HG02885 (cell line): ENCODE data around the gene ATP8B1.
"Not testable (repeated sequence)": the region's sequence is repeated elsewhere in the genome, so short reads cannot be mapped to it uniquely, and the experiment has no call there.

Experiments
- ATAC-seq: cut with Tn5 transposase; IDR thresholded peaks from one replicate; pipeline ENCODE4 v1.9.1; 2021; ENCODE audit warnings: mild to moderate bottlenecking; ENCODE audit not compliant: unreplicated experiment, poor library complexity

The ATP8B1 gene

GRCh38 chr18:57737400-57738060 is 65.6 kb downstream of the ATP8B1 start:
- ATAC-seq, result no peak

GRCh38 chr18:57735042-57735441 is 68.1 kb downstream of the ATP8B1 start:
- not testable (repeated sequence) for ATAC-seq

DNA sequence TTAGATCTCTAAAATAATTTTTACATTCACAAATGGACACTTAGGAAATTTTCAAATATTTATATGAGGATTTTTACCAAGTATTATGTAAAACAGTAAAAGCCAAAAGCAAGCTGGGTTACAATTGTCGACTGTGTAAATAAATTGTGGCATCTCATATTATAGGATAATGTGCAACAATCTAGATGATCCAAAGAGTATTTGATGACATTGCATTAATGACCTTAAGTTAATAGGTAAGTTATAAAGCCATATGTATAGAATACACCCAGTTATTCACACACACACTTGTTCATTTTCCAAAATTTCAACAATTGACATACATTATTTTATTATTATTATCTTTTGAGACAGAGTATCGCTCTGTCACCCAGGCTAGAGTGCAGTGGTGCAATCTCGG is 69.3 kb downstream of the ATP8B1 start:
- no peak for ATAC-seq

- no peak for ATAC-seq
Observed at GRCh38 chr18:57730146-57730545, 73.0 kb downstream of the ATP8B1 start.

DNA sequence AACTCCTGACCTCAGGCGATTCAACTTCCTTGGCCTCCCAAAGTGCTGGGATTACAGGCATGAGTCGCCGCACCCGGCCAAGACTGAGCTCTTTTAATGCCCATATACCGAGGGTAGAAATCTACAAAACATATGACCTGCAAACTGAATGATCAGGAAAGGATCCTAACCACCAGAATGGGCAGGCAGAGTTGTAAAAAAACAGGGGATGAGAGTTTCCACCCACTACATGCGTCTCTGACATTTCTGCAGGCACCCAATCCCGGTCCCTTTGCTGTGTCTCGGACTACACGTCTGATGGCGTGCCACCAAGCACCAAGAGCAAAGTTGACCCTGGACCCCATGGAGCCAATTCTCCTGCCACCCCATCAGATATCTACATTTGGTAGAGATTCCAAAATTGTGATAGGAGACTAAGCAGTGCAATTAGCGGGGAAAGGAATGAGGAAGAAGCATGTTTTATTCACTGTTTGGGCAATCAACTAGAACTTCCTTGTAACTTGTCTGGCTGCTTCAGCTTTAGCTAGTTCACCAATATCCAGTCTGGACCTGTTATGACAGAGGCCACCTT is 74.1 kb downstream of the ATP8B1 start:
- ATAC-seq, result no peak

GRCh38 chr18:57727952-57728807 is 74.9 kb downstream of the ATP8B1 start:
- no peak for ATAC-seq

- not testable (repeated sequence) for ATAC-seq
Observed at GRCh38 chr18:57719211-57719935, 83.7 kb downstream of the ATP8B1 start.

- no peak for ATAC-seq
Observed at GRCh38 chr18:57716549-57716948, 86.6 kb downstream of the ATP8B1 start.

DNA sequence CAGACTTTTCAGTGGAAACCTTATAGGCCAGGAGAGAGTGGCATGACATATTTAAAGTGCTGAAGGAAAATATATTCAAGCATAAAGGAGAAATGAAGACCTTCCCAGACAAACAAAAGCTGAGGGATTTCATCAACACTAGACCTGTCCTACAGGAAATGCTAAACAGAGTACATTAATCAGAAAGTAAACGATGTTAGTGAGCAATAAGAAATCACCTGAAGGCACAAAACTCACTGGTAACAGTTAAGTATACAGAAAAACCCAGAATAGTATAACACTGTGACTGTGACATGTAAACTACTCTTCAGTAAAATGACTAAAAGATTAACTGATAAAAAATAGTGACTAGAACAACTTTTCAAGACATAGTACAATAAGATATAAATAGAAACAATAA is 87.4 kb downstream of the ATP8B1 start:
- ATAC-seq, result no peak

DNA sequence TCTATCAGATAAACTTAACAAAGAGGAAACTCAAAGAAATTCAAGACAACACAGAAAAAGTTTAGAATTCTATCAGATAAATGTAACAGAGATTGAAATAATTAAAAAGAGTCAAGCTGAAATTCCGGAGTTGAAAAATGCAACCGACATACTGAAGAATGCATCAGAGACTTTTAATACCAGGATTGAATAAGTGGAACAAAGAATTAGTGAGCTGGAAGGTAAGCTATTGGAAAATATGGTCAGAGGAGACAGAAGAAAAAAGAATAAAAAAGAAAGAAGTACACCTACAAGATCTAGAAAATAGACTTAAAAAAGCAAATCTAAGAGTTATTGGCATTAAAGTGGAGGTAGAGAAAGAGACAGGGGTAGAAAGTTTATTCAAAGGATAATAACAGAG is 88.0 kb downstream of the ATP8B1 start:
- no peak for ATAC-seq

DNA sequence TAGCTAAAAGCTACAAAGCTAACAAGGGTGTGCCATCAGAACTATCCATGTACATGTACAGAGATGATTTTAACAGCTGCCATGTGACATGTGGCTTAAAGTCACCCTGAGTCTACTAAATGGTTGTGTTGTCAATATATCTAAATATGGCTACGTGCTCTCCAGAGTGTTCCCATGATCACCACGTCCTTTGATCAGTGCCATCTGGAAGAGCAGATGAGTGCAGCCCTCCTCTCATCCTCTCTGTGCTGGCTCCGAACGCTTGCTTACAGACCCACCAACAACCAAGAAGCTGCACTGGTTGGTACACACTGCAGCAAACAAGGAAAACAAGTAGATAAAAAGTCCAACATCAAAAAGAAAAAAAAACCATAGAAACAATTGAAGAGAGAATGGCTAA is 92.9 kb downstream of the ATP8B1 start:
- no peak for ATAC-seq

DNA sequence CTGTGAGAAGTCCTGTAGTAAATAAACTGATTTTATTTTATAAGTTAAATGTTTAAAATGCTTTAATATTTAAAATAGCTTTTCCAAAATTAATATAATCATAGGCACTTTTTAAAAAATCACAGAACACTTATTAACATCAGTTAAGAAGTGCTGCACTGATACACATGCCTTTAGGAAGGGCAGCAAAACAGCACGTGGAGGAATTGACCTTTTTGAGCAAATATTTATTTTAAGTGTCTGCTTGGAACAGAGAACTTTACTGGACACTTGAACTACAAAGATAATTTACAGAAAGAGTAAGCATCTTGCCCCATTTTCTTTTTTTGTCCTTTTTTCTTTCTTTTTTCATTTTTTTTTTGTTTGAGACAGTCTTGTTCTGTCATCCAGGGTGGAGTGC is 93.8 kb downstream of the ATP8B1 start:
- no peak for ATAC-seq

- ATAC-seq, result no peak
Observed at GRCh38 chr18:57708288-57708687, 94.8 kb downstream of the ATP8B1 start.

DNA sequence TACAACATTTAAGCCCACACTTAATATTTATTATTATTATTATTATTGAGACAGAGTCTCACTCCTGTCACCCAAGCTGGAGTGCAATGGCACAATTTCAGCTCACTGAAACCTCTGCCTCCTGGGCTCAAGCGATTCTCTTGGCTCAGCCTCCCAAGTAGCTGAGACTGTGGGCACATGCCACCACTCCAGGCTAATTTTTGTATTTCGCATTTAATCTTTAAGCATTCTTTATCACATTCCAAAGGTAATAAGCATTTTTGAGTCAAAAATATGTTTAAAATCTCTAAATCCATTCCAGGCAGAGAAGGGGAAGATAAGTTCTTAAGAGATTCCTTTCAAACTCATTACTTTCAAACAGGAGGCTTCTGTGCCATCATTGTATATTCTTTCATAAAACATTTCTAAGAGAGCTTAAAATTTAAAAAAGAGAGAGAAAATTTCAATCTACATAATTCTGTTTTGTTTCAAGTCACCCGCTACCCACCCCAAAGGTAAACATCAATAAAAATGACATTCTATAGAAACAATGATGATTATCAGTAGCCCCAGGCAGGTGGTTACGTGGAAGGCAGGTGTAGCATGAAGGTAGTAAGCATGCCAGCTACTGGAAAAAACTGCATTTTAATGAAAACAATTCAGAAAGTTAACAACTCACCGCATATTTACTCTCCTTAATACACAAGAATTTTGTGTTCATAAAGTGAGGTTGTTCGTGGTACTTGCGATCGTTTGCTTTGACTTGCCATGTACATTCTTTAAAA is 97.1 kb downstream of the ATP8B1 start:
- ATAC-seq, result no peak

- ATAC-seq, result no peak
Observed at GRCh38 chr18:57705011-57705410, 98.1 kb downstream of the ATP8B1 start.

GRCh38 chr18:57698571-57699276 is 104.4 kb downstream of the ATP8B1 start:
- no peak for ATAC-seq

DNA sequence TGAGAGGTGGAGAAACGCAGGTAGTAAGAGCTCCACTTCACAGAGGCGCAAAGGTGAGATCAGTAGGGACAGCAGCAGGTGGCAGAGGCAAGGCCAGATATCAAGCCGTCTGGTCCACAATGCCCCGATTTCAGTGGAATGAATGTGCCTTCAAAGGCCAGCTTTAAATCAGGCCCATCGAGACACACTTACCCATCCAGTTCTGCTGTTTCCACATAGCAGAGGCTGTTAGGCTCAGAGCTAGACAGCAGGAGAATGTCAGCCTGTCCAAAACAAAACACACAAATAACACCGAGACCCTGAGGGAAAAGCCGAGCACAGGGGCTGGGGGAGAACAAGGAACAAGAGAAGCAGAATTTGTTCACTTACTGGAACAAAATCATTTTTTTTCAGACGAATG is 105.7 kb downstream of the ATP8B1 start:
- ATAC-seq, result no peak

- no peak for ATAC-seq
Observed at GRCh38 chr18:57696271-57696670, 106.8 kb downstream of the ATP8B1 start.

DNA sequence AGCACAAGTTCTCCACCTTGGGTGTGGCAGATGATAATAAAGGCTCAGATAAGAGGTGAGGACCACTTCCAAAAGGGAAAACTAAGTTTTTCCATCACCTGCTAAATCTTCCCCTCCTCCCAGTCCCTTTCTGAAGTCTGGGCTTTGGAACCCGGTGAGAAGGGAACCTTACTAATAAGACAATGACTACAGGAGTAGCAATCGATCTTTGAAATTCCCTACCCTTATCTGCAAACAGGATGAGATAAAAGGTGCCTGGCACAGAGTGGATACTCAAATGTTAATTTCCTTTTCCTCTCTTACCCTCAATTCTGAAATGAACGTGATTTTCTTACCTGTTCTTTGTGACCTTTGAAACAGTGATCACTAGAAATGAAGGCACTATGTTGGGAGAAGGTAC is 111.8 kb downstream of the ATP8B1 start:
- no peak for ATAC-seq

DNA sequence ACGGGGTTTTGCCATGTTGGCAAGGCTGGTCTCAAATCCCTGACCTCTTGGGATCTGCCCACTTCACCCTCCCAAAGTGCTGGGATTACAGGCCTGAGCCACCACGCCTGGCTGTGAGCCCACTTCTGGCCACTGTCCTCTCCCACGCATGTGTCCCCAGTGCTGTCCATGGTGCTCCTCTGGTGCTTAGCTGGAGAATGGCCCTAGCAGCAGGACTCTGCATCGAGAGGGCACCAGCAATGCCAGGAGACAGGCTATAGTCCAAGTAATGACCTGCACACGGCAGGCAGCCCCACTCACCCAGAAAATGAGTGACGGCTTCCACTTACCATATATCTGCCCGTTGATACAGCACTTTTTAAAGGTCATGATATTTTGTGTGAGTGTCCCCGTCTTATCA is 115.1 kb downstream of the ATP8B1 start:
- ATAC-seq, result no peak
